GM12878 (cell line): Measurements from ENCODE around the gene TANC1.

Experiments
- ATF7 ChIP-seq: fragments of 450-650 bp; IDR thresholded peaks from 2 replicates; pipeline ENCODE4 v1.6.1; 2016; ENCODE audit warnings: low read depth, mild to moderate bottlenecking
- CHD2 ChIP-seq: IDR thresholded peaks from 2 replicates; pipeline ENCODE4 v1.6.1; 2011; ENCODE audit warnings: low read depth, low read length, improper control_type of control experiment, borderline replicate concordance
- CTCF ChIP-seq, 3 experiments: IDR thresholded peaks in 2 of 3; conservative IDR thresholded peaks in 1 of 3; 2 replicates each; pipeline ENCODE4 v1.5.1; 2011; ENCODE audit warnings: low read depth in 3 of 3, low read length in 3 of 3, mild to moderate bottlenecking in 3 of 3, control low read depth in 2 of 3, moderate library complexity in 2 of 3, inconsistent platforms in 1 of 3, mixed read lengths in 1 of 3; ENCODE audit not compliant: control insufficient read depth in 2 of 3, insufficient read depth in 1 of 3; ENCODE audit errors: extremely low read depth in 1 of 3
- EP300 ChIP-seq, 2 experiments: fragments of 150-350 bp in 1 of 2; IDR thresholded peaks; 2 replicates each; pipeline ENCODE4 v1.6.1; 2011 to 2012; ENCODE audit warnings: low read depth in 2 of 2, low read length in 2 of 2, borderline replicate concordance in 1 of 2, improper control_type of control experiment in 1 of 2, inconsistent platforms in 1 of 2; ENCODE audit not compliant: control insufficient read depth in 1 of 2
- POLR2AphosphoS5 ChIP-seq: IDR thresholded peaks from 2 replicates; pipeline ENCODE4 v1.6.1; 2011; ENCODE audit warnings: mild to moderate bottlenecking, low read length, inconsistent platforms
- TCF7 ChIP-seq: IDR thresholded peaks from 2 replicates; pipeline ENCODE4 v1.6.1; 2014; ENCODE audit warnings: antibody characterized with exemption, borderline replicate concordance
- USF2 ChIP-seq: IDR thresholded peaks from 2 replicates; pipeline ENCODE4 v1.6.1; 2011; ENCODE audit warnings: low read depth, low read length, improper control_type of control experiment, borderline replicate concordance
- ZNF384 ChIP-seq: IDR thresholded peaks from 2 replicates; pipeline ENCODE4 v1.6.1; 2012; ENCODE audit warnings: low read depth, mild to moderate bottlenecking, low read length, improper control_type of control experiment, borderline replicate concordance

GRCh38 chr2:159200498-159200897 lies 232.1 kb downstream of the TANC1 start:
- TF ChIP-seq USF2 = no peak
- no peak for TF ChIP-seq EP300 (IDR thresholded peaks at IDR 0.05; ENCODE audit: borderline replicate concordance in 1 of 2, control insufficient read depth in 1 of 2, low read depth in 2 of 2, low read length in 2 of 2)
- TF ChIP-seq POLR2AphosphoS5 = no peak
- no peak for TF ChIP-seq CHD2
- TF ChIP-seq TCF7 = no peak
- TF ChIP-seq CTCF (IDR thresholded peaks at IDR 0.05 in 2 of 3, conservative IDR thresholded peaks at IDR 0.05 in 1 of 3; ENCODE audit: control insufficient read depth in 2 of 3, extremely low read depth in 1 of 3, insufficient read depth in 1 of 3, low read depth in 3 of 3, low read length in 3 of 3) = no peak
- no peak for TF ChIP-seq ZNF384
- no peak for TF ChIP-seq ATF7
